Measurements from ENCODE around the gene MYMX. TPM values are rescaled to one million over a fixed set of nuclear protein-coding genes. Genes with fewer than 3 reads are reported as not detected.

The MYMX gene
- total and polyA plus RNA-seq, 2 of the 13 experiments (the other 11 are each of a cell fraction or from before 2014, with no cell fraction given) = not detected

DNA sequence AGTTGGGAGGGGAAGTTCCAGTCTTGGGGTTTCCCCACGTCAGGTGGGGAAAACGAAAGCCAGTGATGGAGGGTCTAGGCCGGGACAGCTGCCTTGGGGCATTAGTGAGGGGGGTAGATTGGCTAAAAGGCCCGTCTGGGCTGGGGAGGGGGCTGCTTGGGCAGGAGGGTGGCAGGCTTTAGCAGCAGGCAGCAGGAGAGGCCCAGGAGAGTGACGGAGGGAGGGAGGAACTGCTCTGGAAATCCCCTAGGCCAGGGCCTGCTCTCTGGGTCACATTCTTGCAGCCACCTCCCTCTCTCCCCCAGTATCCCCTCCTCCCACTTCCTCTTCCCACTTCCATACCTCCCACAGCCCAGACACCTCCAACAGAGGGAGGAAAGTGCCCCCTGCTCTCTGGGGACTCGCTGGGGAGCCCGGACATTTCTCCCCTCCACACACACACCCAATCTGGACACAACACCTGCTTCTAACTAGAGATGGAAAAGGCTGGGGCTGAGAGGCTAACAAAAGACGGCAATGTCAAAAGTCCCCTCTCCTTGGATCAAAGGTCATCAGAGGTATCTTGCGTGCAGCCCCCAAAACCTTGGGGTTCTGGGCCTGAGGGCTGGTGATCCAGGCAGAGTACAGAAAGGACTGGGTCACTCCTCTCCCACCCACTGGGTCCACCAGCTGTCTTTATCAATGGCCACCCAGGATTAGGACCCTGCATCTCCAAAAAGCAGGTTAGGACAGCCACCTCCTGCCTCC is 46.8 kb downstream of the MYMX start (continued):
- no peak for TF ChIP-seq ZNF543 (CRISPR knock-in tag; IDR thresholded peaks at IDR 0.05)
- TF ChIP-seq, protein P1, sequence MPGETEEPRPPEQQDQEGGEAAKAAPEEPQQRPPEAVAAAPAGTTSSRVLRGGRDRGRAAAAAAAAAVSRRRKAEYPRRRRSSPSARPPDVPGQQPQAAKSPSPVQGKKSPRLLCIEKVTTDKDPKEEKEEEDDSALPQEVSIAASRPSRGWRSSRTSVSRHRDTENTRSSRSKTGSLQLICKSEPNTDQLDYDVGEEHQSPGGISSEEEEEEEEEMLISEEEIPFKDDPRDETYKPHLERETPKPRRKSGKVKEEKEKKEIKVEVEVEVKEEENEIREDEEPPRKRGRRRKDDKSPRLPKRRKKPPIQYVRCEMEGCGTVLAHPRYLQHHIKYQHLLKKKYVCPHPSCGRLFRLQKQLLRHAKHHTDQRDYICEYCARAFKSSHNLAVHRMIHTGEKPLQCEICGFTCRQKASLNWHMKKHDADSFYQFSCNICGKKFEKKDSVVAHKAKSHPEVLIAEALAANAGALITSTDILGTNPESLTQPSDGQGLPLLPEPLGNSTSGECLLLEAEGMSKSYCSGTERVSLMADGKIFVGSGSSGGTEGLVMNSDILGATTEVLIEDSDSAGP (CRISPR knock-in tag; IDR thresholded peaks at IDR 0.05; ENCODE audit: borderline replicate concordance) = no peak; the same call in 1 of the 2 replicates
- TF ChIP-seq MNT (IDR thresholded peaks at IDR 0.05) = no peak
- 0 out of 2 replicates have a peak, but pooled peaks have one; percentile 11 for TF ChIP-seq ZNF724P (CRISPR knock-in tag; IDR thresholded peaks at IDR 0.05; ENCODE audit: borderline replicate concordance)
- 0 out of 2 replicates have a peak, but pooled peaks have one; percentile 11 for TF ChIP-seq DMAP1 (CRISPR knock-in tag; IDR thresholded peaks at IDR 0.05)
- TF ChIP-seq ETV6 (CRISPR knock-in tag; conservative IDR thresholded peaks at IDR 0.05) = peak; percentile 72; the same call in 1 of the 2 replicates
- TF ChIP-seq, protein P2, sequence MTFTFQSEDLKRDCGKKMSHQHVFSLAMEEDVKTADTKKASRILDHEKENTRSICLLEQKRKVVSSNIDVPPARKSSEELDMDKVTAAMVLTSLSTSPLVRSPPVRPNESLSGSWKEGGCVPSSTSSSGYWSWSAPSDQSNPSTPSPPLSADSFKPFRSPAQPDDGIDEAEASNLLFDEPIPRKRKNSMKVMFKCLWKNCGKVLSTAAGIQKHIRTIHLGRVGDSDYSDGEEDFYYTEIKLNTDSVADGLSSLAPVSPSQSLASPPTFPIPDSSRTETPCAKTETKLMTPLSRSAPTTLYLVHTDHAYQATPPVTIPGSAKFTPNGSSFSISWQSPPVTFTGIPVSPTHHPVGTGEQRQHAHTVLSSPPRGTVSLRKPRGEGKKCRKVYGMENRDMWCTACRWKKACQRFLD (CRISPR knock-in tag; IDR thresholded peaks at IDR 0.05; ENCODE audit: borderline replicate concordance) = no peak
- TF ChIP-seq ZNF687 (CRISPR knock-in tag; IDR thresholded peaks at IDR 0.05) = peak; percentile 74
- 0 out of 2 replicates have a peak, but pooled peaks have one; percentile 53 for TF ChIP-seq ZNF605 (CRISPR knock-in tag; IDR thresholded peaks at IDR 0.05)
- no peak for TF ChIP-seq LCORL (IDR thresholded peaks at IDR 0.05)
- TF ChIP-seq LCORL (CRISPR knock-in tag; IDR thresholded peaks at IDR 0.05) = peak; percentile 39; the same call in 1 of the 2 replicates
- TF ChIP-seq, protein P3, sequence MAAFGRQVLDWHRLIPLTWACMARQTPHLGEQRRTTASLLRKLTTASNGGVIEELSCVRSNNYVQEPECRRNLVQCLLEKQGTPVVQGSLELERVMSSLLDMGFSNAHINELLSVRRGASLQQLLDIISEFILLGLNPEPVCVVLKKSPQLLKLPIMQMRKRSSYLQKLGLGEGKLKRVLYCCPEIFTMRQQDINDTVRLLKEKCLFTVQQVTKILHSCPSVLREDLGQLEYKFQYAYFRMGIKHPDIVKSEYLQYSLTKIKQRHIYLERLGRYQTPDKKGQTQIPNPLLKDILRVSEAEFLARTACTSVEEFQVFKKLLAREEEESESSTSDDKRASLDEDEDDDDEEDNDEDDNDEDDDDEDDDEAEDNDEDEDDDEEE (CRISPR knock-in tag; IDR thresholded peaks at IDR 0.05) = peak; percentile 18; the same call in 1 of the 2 replicates
- no peak for TF ChIP-seq ZNF609 (CRISPR knock-in tag; IDR thresholded peaks at IDR 0.05; ENCODE audit: borderline replicate concordance)
